HCEC 1CT (cell line): Measurements from ENCODE around the gene SMIM3.
"Not testable (repeated sequence)": the region's sequence is repeated elsewhere in the genome, so short reads cannot be mapped to it uniquely, and the experiment has no call there.

Source experiments
- DNase-seq: peaks from one replicate; pipeline ENCODE4 v3.0.0-alpha.2; 2017

Gene SMIM3

GRCh38 chr5:150765011-150765798 lies 13.4 kb upstream of the SMIM3 start:
- no peak for DNase-seq

GRCh38 chr5:150765799-150766169 lies 12.8 kb upstream of the SMIM3 start:
- no peak for DNase-seq

GRCh38 chr5:150766251-150766650 lies 12.3 kb upstream of the SMIM3 start:
- DNase-seq: no peak

- no peak for DNase-seq
Observed at GRCh38 chr5:150771034-150771795, 7.3 kb upstream of the SMIM3 start.

GRCh38 chr5:150774145-150774544 lies 4.4 kb upstream of the SMIM3 start:
- DNase-seq: peak; percentile 86

- peak; percentile 45 for DNase-seq
Observed at GRCh38 chr5:150777685-150778084, 872 bp upstream of the SMIM3 start.

GRCh38 chr5:150778088-150778516 lies 455 bp upstream of the SMIM3 start:
- peak; percentile 38 for DNase-seq

- DNase-seq: peak; percentile 69
Observed at GRCh38 chr5:150779397-150780186, 1.0 kb downstream of the SMIM3 start.

- peak; percentile 91 for DNase-seq
Observed at GRCh38 chr5:150780187-150780692, 1.7 kb downstream of the SMIM3 start.

- DNase-seq: peak; percentile 93
Observed at GRCh38 chr5:150780816-150781221, 2.3 kb downstream of the SMIM3 start.

- DNase-seq: peak; percentile 99
Observed at GRCh38 chr5:150781706-150782614, 3.4 kb downstream of the SMIM3 start.

GRCh38 chr5:150782850-150783249 lies 4.3 kb downstream of the SMIM3 start:
- DNase-seq: no peak

- peak; percentile 94 for DNase-seq
Observed at GRCh38 chr5:150783422-150783928, 4.9 kb downstream of the SMIM3 start.

GRCh38 chr5:150785950-150786349 lies 7.4 kb downstream of the SMIM3 start:
- no peak for DNase-seq

- no peak for DNase-seq
Observed at GRCh38 chr5:150786876-150787275, 8.3 kb downstream of the SMIM3 start.

- DNase-seq: no peak
Observed at GRCh38 chr5:150787656-150788055, 9.1 kb downstream of the SMIM3 start.

GRCh38 chr5:150788977-150789376 lies 10.4 kb downstream of the SMIM3 start:
- DNase-seq: no peak

GRCh38 chr5:150789450-150789849 lies 10.9 kb downstream of the SMIM3 start:
- no peak for DNase-seq

GRCh38 chr5:150789943-150790611 lies 11.5 kb downstream of the SMIM3 start:
- peak; percentile 99 for DNase-seq

GRCh38 chr5:150791536-150791935 lies 13.0 kb downstream of the SMIM3 start:
- no peak for DNase-seq

GRCh38 chr5:150793423-150793888 lies 14.9 kb downstream of the SMIM3 start:
- DNase-seq: not testable (repeated sequence)
